ENCODE data around the gene NXPH2.
"Not testable (repeated sequence)": the region's sequence is repeated elsewhere in the genome, so short reads cannot be mapped to it uniquely, and the experiment has no call there.

The NXPH2 gene

DNA sequence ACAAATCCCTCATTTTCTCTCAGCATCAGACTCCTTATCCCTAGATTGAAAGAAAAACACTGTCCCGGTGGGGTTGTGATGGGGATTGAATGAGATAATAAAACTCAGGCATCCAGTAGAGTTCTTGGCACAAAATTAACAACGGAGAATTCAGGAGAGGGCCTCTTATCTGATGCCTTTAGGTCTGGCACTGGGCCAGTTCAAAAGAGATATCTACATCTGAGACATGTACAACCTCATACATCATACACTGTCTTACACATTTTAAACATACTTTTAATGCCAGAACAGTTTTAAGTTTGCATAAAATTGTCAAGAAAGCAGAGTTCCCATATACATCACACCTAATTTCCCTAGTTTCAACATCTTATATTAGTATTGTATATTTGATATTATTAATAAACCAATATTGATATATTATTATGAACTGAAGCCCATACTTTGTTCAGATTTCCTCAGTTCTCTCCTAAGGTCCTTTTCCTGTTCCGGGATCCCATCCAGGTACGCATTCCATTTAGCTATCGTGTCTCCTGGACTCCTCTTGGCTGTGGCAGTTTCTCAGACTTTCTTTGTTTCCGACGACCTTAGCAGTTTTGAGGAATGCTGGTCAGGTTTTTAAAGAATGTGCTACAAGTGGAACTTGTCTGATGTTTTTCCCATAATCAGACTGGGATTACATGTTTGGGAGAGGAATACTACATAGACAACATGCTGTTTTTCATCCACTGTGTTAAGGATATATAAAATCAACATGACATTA is 27.8 kb downstream of the NXPH2 start:
- no peak overlapping the region for H3K9ac ChIP-seq (ENCODE audit: low read depth, low read length)
- no peaks in the 10 kb centered on the region for H3K9me3 ChIP-seq (ENCODE audit: insufficient read depth, low read depth, low read length)
- H3K27ac ChIP-seq (ENCODE audit: low read length): no peak overlapping the region
- peaks cover 16% of the 10 kb centered on the region; the same call in 1 of the 2 replicates for H3K4me1 ChIP-seq (ENCODE audit: insufficient read depth, low read length)
- H3K36me3 ChIP-seq (ENCODE audit: insufficient read depth, low read depth, low read length): no peaks in the 10 kb centered on the region
- no peak overlapping the region for H3K4me3 ChIP-seq (ENCODE audit: low read length)
- no peaks in the 10 kb centered on the region for H3K27me3 ChIP-seq (ENCODE audit: insufficient read depth, low read length)

- no peaks in the 10 kb centered on the region for H3K36me3 ChIP-seq (ENCODE audit: insufficient read depth, low read depth, low read length)
- peaks cover 5% of the 10 kb centered on the region; the same call in 1 of the 2 replicates for H3K4me1 ChIP-seq (ENCODE audit: insufficient read depth, low read length)
- H3K4me3 ChIP-seq (ENCODE audit: low read length): no peak overlapping the region
- no peak overlapping the region for H3K9ac ChIP-seq (ENCODE audit: low read depth, low read length)
- no peaks in the 10 kb centered on the region for H3K9me3 ChIP-seq (ENCODE audit: insufficient read depth, low read depth, low read length)
- H3K27me3 ChIP-seq (ENCODE audit: insufficient read depth, low read length): no peaks in the 10 kb centered on the region
- H3K27ac ChIP-seq (ENCODE audit: low read length): no peak overlapping the region
Measured at GRCh38 chr2:138744713-138745112, 35.5 kb downstream of the NXPH2 start.

GRCh38 chr2:138742441-138743057 is 37.6 kb downstream of the NXPH2 start:
- no peak overlapping the region for H3K4me3 ChIP-seq (ENCODE audit: low read length)
- no peak overlapping the region for H3K9ac ChIP-seq (ENCODE audit: low read depth, low read length)
- H3K9me3 ChIP-seq (ENCODE audit: insufficient read depth, low read depth, low read length): peaks cover 3% of the 10 kb centered on the region
- no peak overlapping the region for H3K27ac ChIP-seq (ENCODE audit: low read length)
- H3K4me1 ChIP-seq (ENCODE audit: insufficient read depth, low read length): peaks cover 5% of the 10 kb centered on the region; the same call in 1 of the 2 replicates
- peaks cover 1% of the 10 kb centered on the region; the same call in 1 of the 2 replicates for H3K36me3 ChIP-seq (ENCODE audit: insufficient read depth, low read depth, low read length)
- no peaks in the 10 kb centered on the region for H3K27me3 ChIP-seq (ENCODE audit: insufficient read depth, low read length)

DNA sequence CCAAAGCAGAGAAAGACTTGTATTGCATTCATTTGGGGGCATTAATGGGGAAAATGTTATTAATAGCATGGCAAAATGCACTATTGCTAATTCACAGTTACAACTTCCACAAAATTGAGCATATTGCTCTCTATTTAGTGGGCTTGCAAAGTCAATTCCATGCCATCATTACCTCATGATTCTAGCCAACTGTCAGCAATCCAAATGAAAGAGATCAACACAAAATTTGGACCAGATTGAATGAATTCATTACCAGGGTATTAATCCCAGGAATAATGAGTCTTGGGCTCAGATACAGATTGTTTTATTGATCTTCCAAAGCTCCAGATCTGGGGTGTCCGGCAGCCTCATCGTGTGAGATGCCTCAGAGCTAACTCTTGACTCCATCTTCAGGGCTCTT is 38.3 kb downstream of the NXPH2 start:
- Histone ChIP-seq H3K4me3 (ENCODE audit: low read length) (no peak overlapping the region), H3K9me3 (ENCODE audit: insufficient read depth, low read depth, low read length) (peaks cover 10% of the 10 kb centered on the region), H3K9ac (ENCODE audit: low read depth, low read length) (no peak overlapping the region), H3K36me3 (ENCODE audit: insufficient read depth, low read depth, low read length) (peaks cover 4% of the 10 kb centered on the region; the same call in 1 of the 2 replicates), H3K27me3 (ENCODE audit: insufficient read depth, low read length) (no peaks in the 10 kb centered on the region), H3K27ac (ENCODE audit: low read length) (no peak overlapping the region), H3K4me1 (ENCODE audit: insufficient read depth, low read length) (peaks cover 5% of the 10 kb centered on the region; the same call in 1 of the 2 replicates)

- H3K9me3 ChIP-seq (ENCODE audit: insufficient read depth, low read depth, low read length): peaks cover 30% of the 10 kb centered on the region
- H3K27me3 ChIP-seq (ENCODE audit: insufficient read depth, low read length); H3K4me1 ChIP-seq (ENCODE audit: insufficient read depth, low read length); H3K4me3 ChIP-seq (ENCODE audit: low read length); H3K27ac ChIP-seq (ENCODE audit: low read length); H3K9ac ChIP-seq (ENCODE audit: low read depth, low read length); H3K36me3 ChIP-seq (ENCODE audit: insufficient read depth, low read depth, low read length): not testable (repeated sequence)
Measured at GRCh38 chr2:138737009-138737554, 43.1 kb downstream of the NXPH2 start.

- Histone ChIP-seq H3K27ac (ENCODE audit: low read length) (no peak overlapping the region), H3K9ac (ENCODE audit: low read depth, low read length) (no peak overlapping the region), H3K36me3 (ENCODE audit: insufficient read depth, low read depth, low read length) (peaks cover 8% of the 10 kb centered on the region; the same call in 1 of the 2 replicates), H3K9me3 (ENCODE audit: insufficient read depth, low read depth, low read length) (peaks cover 28% of the 10 kb centered on the region), H3K4me3 (ENCODE audit: low read length) (no peak overlapping the region), H3K4me1 (ENCODE audit: insufficient read depth, low read length) (no peaks in the 10 kb centered on the region), H3K27me3 (ENCODE audit: insufficient read depth, low read length) (no peaks in the 10 kb centered on the region)
Measured at GRCh38 chr2:138732651-138733050, 47.5 kb downstream of the NXPH2 start.

DNA sequence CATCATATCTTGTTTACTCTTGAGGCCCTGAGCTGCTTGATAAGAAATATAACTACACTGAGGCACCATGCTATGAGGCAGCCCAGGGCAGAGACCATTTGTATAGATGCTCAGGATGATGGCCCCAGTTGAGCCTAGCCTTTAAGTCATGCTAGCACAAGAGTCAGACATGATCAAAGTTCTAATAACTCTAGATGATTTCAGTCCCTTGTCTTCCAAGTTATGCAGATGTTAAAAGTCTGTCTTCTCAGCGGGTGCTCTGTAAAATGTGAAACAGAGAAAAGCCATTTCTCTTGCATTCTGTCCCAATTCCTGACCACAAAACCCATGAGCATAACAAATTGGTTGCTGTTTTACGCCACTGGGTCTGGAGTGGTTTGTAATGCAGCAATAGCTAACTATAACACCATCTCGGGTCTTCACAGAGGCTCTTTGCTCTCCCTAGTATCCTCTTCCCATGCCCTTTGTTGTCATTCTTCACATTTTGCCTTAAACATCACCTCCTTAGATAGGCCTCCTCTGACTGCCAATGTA is 49.6 kb downstream of the NXPH2 start:
- Histone ChIP-seq H3K4me3 (ENCODE audit: low read length) (no peak overlapping the region), H3K9ac (ENCODE audit: low read depth, low read length) (no peak overlapping the region), H3K27me3 (ENCODE audit: insufficient read depth, low read length) (no peaks in the 10 kb centered on the region), H3K27ac (ENCODE audit: low read length) (no peak overlapping the region), H3K36me3 (ENCODE audit: insufficient read depth, low read depth, low read length) (0 out of 2 replicates have a peak, but pooled peaks cover 4% of the 10 kb centered on the region), H3K4me1 (ENCODE audit: insufficient read depth, low read length) (peaks cover 3% of the 10 kb centered on the region; the same call in 1 of the 2 replicates), H3K9me3 (ENCODE audit: insufficient read depth, low read depth, low read length) (peaks cover 7% of the 10 kb centered on the region; the same call in 1 of the 2 replicates)

DNA sequence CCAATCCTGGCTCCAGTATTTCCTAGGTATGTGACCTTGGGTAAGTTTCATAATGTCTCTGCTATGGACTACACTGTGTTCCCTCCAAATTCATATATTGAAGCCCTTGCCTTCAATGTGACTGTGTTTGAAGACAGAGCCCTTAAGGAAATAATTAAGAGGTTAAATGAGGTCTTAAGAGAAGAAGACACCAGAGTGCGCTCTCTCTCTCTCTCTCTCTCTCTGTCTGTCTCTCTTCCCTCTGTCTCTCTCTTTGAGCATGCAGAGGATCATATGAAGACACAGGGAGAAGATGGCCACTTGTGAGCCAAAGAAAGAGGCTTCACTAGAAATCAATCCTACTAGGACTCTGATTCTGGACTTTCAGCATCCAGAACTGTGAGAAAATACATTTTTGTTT is 52.2 kb downstream of the NXPH2 start:
- Histone ChIP-seq H3K4me3 (ENCODE audit: low read length) (no peak overlapping the region), H3K27ac (ENCODE audit: low read length) (no peak overlapping the region), H3K4me1 (ENCODE audit: insufficient read depth, low read length) (peaks cover 17% of the 10 kb centered on the region), H3K9me3 (ENCODE audit: insufficient read depth, low read depth, low read length) (no peaks in the 10 kb centered on the region), H3K36me3 (ENCODE audit: insufficient read depth, low read depth, low read length) (no peaks in the 10 kb centered on the region), H3K27me3 (ENCODE audit: insufficient read depth, low read length) (no peaks in the 10 kb centered on the region), H3K9ac (ENCODE audit: low read depth, low read length) (no peak overlapping the region)

- Histone ChIP-seq H3K36me3 (ENCODE audit: insufficient read depth, low read depth, low read length) (no peaks in the 10 kb centered on the region), H3K9ac (ENCODE audit: low read depth, low read length) (no peak overlapping the region), H3K9me3 (ENCODE audit: insufficient read depth, low read depth, low read length) (no peaks in the 10 kb centered on the region), H3K27me3 (ENCODE audit: insufficient read depth, low read length) (no peaks in the 10 kb centered on the region), H3K27ac (ENCODE audit: low read length) (no peak overlapping the region), H3K4me3 (ENCODE audit: low read length) (no peak overlapping the region), H3K4me1 (ENCODE audit: insufficient read depth, low read length) (peaks cover 17% of the 10 kb centered on the region)
Measured at GRCh38 chr2:138726681-138727080, 53.5 kb downstream of the NXPH2 start.

GRCh38 chr2:138724729-138725459 is 55.3 kb downstream of the NXPH2 start:
- no peak overlapping the region for H3K9ac ChIP-seq (ENCODE audit: low read depth, low read length)
- H3K4me1 ChIP-seq (ENCODE audit: insufficient read depth, low read length): peaks cover 17% of the 10 kb centered on the region
- no peak overlapping the region for H3K4me3 ChIP-seq (ENCODE audit: low read length)
- no peaks in the 10 kb centered on the region for H3K9me3 ChIP-seq (ENCODE audit: insufficient read depth, low read depth, low read length)
- H3K36me3 ChIP-seq (ENCODE audit: insufficient read depth, low read depth, low read length): no peaks in the 10 kb centered on the region
- no peaks in the 10 kb centered on the region for H3K27me3 ChIP-seq (ENCODE audit: insufficient read depth, low read length)
- H3K27ac ChIP-seq (ENCODE audit: low read length): no peak overlapping the region

DNA sequence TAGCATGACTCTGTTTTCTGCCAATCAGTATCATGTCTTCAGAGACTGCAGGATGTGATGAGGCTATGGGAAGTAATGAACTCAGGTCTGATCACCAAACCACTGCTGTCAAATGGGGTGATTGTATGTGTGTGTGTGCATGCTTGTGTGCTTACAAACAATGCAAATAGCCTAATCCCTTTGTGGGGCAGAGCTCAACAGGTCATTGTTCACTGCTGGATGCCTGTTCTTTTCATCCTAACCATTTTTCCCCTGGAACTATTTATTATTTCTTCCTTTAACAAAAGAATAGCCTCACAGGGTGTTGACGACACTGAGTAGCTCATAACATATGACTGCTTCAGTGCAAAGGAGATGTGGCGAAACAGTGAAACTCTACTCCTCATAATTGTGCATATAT is 55.9 kb downstream of the NXPH2 start:
- Histone ChIP-seq H3K36me3 (ENCODE audit: insufficient read depth, low read depth, low read length) (no peaks in the 10 kb centered on the region), H3K27ac (ENCODE audit: low read length) (no peak overlapping the region), H3K9me3 (ENCODE audit: insufficient read depth, low read depth, low read length) (no peaks in the 10 kb centered on the region), H3K4me1 (ENCODE audit: insufficient read depth, low read length) (peaks cover 17% of the 10 kb centered on the region), H3K9ac (ENCODE audit: low read depth, low read length) (no peak overlapping the region), H3K4me3 (ENCODE audit: low read length) (no peak overlapping the region), H3K27me3 (ENCODE audit: insufficient read depth, low read length) (no peaks in the 10 kb centered on the region)
